ENCODE measurements around the gene SYT15. TPM values are rescaled to one million over a fixed set of nuclear protein-coding genes. Genes with fewer than 3 reads are reported as not detected.
"Not testable (repeated sequence)": the region's sequence is repeated elsewhere in the genome, so short reads cannot be mapped to it uniquely, and the experiment has no call there.

Gene SYT15
- total RNA-seq, 2 donors from 2014 or later = 1.3 to 3.2 TPM

- not testable (repeated sequence) for H3K4me3 ChIP-seq (ENCODE audit: low read length); H3K27me3 ChIP-seq (ENCODE audit: control insufficient read depth, insufficient read depth, low read length, poor library complexity, severe bottlenecking); H3K4me1 ChIP-seq (ENCODE audit: control insufficient read depth, insufficient read depth, low read length); H3K27ac Mint-ChIP-seq; H3K27ac ChIP-seq (ENCODE audit: low read depth, low read length); H3K36me3 ChIP-seq (ENCODE audit: control insufficient read depth, insufficient read depth, low read length); H3K4me3 Mint-ChIP-seq; H3K4me1 Mint-ChIP-seq; DNase-seq; H3K9me3 Mint-ChIP-seq; H3K9me3 ChIP-seq (ENCODE audit: control insufficient read depth, low read length); H3K27me3 Mint-ChIP-seq (ENCODE audit: insufficient read depth); H3K9ac ChIP-seq (ENCODE audit: extremely low read depth, low read length, poor library complexity, severe bottlenecking); H3K36me3 Mint-ChIP-seq (ENCODE audit: low read depth)
- WGBS, 2 experiments (ENCODE audit: insufficient coverage in 1 of 2, insufficient read length in 1 of 2) = no CpG with 5 or more reads among the region's 8 CpGs
These were observed 45.1 kb downstream of the SYT15 start for GRCh38 chr10:46623899-46624654.

DNA sequence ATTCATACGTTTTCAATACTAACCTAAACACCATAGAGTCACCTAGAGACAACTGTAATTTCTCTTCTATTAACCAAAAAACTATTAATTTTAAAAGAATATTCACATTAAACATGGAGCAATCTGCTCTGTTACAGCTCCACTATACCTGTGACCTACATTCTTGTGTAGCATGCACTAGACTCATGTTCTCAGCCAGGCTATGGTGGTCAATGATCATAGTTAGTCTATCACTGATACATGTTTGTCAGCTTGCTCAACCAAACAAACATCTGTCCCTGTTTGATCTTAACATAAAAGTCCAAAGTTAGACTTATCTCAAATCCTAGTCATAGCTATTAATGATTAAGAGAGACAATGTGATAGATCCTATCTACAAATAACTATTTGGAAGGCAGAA lies 50.9 kb downstream of the SYT15 start:
- not testable (repeated sequence) for H3K4me1 ChIP-seq (ENCODE audit: control insufficient read depth, insufficient read depth, low read length); H3K4me3 ChIP-seq (ENCODE audit: low read length); DNase-seq; H3K27ac ChIP-seq (ENCODE audit: low read depth, low read length); H3K36me3 Mint-ChIP-seq (ENCODE audit: low read depth); H3K27ac Mint-ChIP-seq; H3K27me3 Mint-ChIP-seq (ENCODE audit: insufficient read depth); H3K9ac ChIP-seq (ENCODE audit: extremely low read depth, low read length, poor library complexity, severe bottlenecking); H3K9me3 Mint-ChIP-seq; H3K4me1 Mint-ChIP-seq; H3K27me3 ChIP-seq (ENCODE audit: control insufficient read depth, insufficient read depth, low read length, poor library complexity, severe bottlenecking); H3K9me3 ChIP-seq (ENCODE audit: control insufficient read depth, low read length); H3K36me3 ChIP-seq (ENCODE audit: control insufficient read depth, insufficient read depth, low read length); H3K4me3 Mint-ChIP-seq
- WGBS, 2 experiments (ENCODE audit: insufficient coverage in 1 of 2, insufficient read length in 1 of 2) = no CpG with 5 or more reads among the region's 1 CpG

- not testable (repeated sequence) for H3K9ac ChIP-seq (ENCODE audit: extremely low read depth, low read length, poor library complexity, severe bottlenecking); DNase-seq; H3K27ac Mint-ChIP-seq; H3K36me3 Mint-ChIP-seq (ENCODE audit: low read depth); H3K4me1 ChIP-seq (ENCODE audit: control insufficient read depth, insufficient read depth, low read length); H3K27me3 Mint-ChIP-seq (ENCODE audit: insufficient read depth); H3K27ac ChIP-seq (ENCODE audit: low read depth, low read length); H3K4me3 ChIP-seq (ENCODE audit: low read length); H3K9me3 Mint-ChIP-seq; H3K4me1 Mint-ChIP-seq; H3K27me3 ChIP-seq (ENCODE audit: control insufficient read depth, insufficient read depth, low read length, poor library complexity, severe bottlenecking); H3K36me3 ChIP-seq (ENCODE audit: control insufficient read depth, insufficient read depth, low read length); H3K4me3 Mint-ChIP-seq; H3K9me3 ChIP-seq (ENCODE audit: control insufficient read depth, low read length)
- no CpG with 5 or more reads among the region's 3 CpGs for WGBS, 2 experiments (ENCODE audit: insufficient coverage in 1 of 2, insufficient read length in 1 of 2)
These were observed 51.9 kb downstream of the SYT15 start for GRCh38 chr10:46630816-46631215.

DNA sequence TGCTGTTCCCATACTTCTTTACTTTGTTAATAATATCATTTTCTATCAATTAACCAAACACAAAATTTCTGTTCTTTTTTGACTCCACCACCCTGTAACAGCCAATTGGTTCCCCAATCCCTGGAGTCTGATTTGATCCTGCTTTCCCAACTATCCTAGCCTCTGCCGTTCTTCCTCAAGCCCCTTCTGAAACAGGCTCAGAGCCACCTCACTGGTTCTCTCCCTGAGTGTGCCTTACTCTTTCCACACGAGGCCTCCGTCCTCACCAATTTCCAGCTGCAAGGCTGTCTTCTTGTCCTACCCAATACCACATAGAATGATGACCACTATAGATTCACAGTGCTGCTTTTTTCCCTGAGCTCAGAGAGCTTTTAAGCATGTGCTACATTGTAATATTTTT lies 52.8 kb downstream of the SYT15 start:
- H3K27me3 Mint-ChIP-seq (ENCODE audit: insufficient read depth) = not testable (repeated sequence)

DNA sequence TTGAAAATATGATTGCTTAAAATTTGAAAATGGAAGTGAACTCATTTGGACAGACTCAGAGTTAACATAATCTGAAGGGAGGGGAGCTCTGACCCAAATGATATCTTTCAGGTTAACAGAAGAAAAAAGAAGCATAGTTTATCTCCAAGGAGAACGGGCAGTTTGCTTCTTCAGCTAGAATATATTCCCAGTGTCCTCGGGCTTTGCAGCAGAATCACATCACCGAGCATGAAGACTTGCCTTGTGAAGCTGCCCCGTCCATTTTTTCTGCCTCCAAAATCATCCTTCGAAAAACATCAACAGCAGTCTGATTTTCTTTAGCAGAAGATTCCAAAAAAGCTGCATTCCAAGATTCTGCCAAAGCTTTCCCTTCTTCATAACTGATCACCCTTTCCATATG lies 55.8 kb downstream of the SYT15 start:
- H3K4me1 ChIP-seq (ENCODE audit: control insufficient read depth, insufficient read depth, low read length); H3K27me3 Mint-ChIP-seq (ENCODE audit: insufficient read depth); DNase-seq; H3K27me3 ChIP-seq (ENCODE audit: control insufficient read depth, insufficient read depth, low read length, poor library complexity, severe bottlenecking); H3K4me3 ChIP-seq (ENCODE audit: low read length); H3K36me3 Mint-ChIP-seq (ENCODE audit: low read depth); H3K9ac ChIP-seq (ENCODE audit: extremely low read depth, low read length, poor library complexity, severe bottlenecking); H3K36me3 ChIP-seq (ENCODE audit: control insufficient read depth, insufficient read depth, low read length); H3K9me3 ChIP-seq (ENCODE audit: control insufficient read depth, low read length); H3K27ac Mint-ChIP-seq; H3K4me1 Mint-ChIP-seq; H3K9me3 Mint-ChIP-seq; H3K27ac ChIP-seq (ENCODE audit: low read depth, low read length): not testable (repeated sequence)
- peak overlapping the region; percentile 44 for H3K4me3 Mint-ChIP-seq
- 75 to 83% methylated on average over 1 to 5 of the region's 5 CpGs for WGBS, 2 experiments (ENCODE audit: insufficient coverage in 1 of 2, insufficient read length in 1 of 2)

More for the DNA sequence above, 52.8 kb downstream of the SYT15 start:
- WGBS, 2 experiments (ENCODE audit: insufficient coverage in 1 of 2, insufficient read length in 1 of 2) = no CpG with 5 or more reads among the region's 3 CpGs
- DNase-seq; H3K9me3 ChIP-seq (ENCODE audit: control insufficient read depth, low read length); H3K27ac ChIP-seq (ENCODE audit: low read depth, low read length); H3K36me3 Mint-ChIP-seq (ENCODE audit: low read depth); H3K27me3 ChIP-seq (ENCODE audit: control insufficient read depth, insufficient read depth, low read length, poor library complexity, severe bottlenecking); H3K4me1 ChIP-seq (ENCODE audit: control insufficient read depth, insufficient read depth, low read length); H3K4me1 Mint-ChIP-seq; H3K4me3 ChIP-seq (ENCODE audit: low read length); H3K4me3 Mint-ChIP-seq; H3K36me3 ChIP-seq (ENCODE audit: control insufficient read depth, insufficient read depth, low read length); H3K27ac Mint-ChIP-seq; H3K9me3 Mint-ChIP-seq; H3K9ac ChIP-seq (ENCODE audit: extremely low read depth, low read length, poor library complexity, severe bottlenecking): not testable (repeated sequence)

GRCh38 chr10:46635364-46635959 lies 56.5 kb downstream of the SYT15 start:
- not testable (repeated sequence) for DNase-seq

DNA sequence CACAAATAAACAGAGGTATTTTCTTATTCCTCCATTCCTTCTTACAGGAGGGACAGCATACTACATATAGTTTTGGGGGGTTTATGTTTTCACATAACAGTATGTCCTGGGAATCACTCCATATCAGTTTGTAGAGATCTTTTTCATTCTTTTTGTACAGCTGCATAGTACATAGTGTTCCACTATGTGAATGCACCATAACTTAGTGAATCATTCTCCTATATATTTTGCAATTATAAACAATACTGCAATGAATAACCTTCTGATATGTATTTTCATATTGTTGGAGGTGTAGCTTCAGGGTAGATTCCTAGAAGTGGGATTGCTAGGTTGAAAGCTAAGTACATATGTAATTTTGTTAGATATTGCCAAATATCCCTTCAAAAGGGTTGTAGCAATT lies 61.1 kb downstream of the SYT15 start:
- H3K36me3 Mint-ChIP-seq (ENCODE audit: low read depth); H3K4me3 Mint-ChIP-seq; DNase-seq; H3K9me3 ChIP-seq (ENCODE audit: control insufficient read depth, low read length); H3K9ac ChIP-seq (ENCODE audit: extremely low read depth, low read length, poor library complexity, severe bottlenecking); H3K4me1 ChIP-seq (ENCODE audit: control insufficient read depth, insufficient read depth, low read length); H3K27ac Mint-ChIP-seq; H3K4me3 ChIP-seq (ENCODE audit: low read length); H3K4me1 Mint-ChIP-seq; H3K27me3 Mint-ChIP-seq (ENCODE audit: insufficient read depth); H3K27me3 ChIP-seq (ENCODE audit: control insufficient read depth, insufficient read depth, low read length, poor library complexity, severe bottlenecking); H3K9me3 Mint-ChIP-seq; H3K27ac ChIP-seq (ENCODE audit: low read depth, low read length); H3K36me3 ChIP-seq (ENCODE audit: control insufficient read depth, insufficient read depth, low read length): not testable (repeated sequence)

More at GRCh38 chr10:46635364-46635959, 56.5 kb downstream of the SYT15 start:
- not testable (repeated sequence) for H3K9me3 Mint-ChIP-seq; H3K27ac Mint-ChIP-seq; H3K4me1 Mint-ChIP-seq; H3K9me3 ChIP-seq (ENCODE audit: control insufficient read depth, low read length); H3K27ac ChIP-seq (ENCODE audit: low read depth, low read length); H3K36me3 ChIP-seq (ENCODE audit: control insufficient read depth, insufficient read depth, low read length); H3K9ac ChIP-seq (ENCODE audit: extremely low read depth, low read length, poor library complexity, severe bottlenecking); H3K27me3 Mint-ChIP-seq (ENCODE audit: insufficient read depth); H3K27me3 ChIP-seq (ENCODE audit: control insufficient read depth, insufficient read depth, low read length, poor library complexity, severe bottlenecking); H3K36me3 Mint-ChIP-seq (ENCODE audit: low read depth); H3K4me3 ChIP-seq (ENCODE audit: low read length); H3K4me1 ChIP-seq (ENCODE audit: control insufficient read depth, insufficient read depth, low read length)
- peak overlapping the region; percentile 43 for H3K4me3 Mint-ChIP-seq
- WGBS, 2 experiments (ENCODE audit: insufficient coverage in 1 of 2, insufficient read length in 1 of 2) = no CpG with 5 or more reads among the region's 63 CpGs

All from endodermal cell (in vitro differentiated cells).